HG03460 (cell line): ENCODE results near the gene RFPL3.
A peak's percentile ranks its signal among the peaks of the same experiment; 100 is the strongest.
"Not testable (repeated sequence)": the region's sequence is repeated elsewhere in the genome, so short reads cannot be mapped to it uniquely, and the experiment has no call there.

Experiments used
- ATAC-seq: cut with Tn5 transposase; IDR thresholded peaks from one replicate; pipeline ENCODE4 v1.9.1; 2021; ENCODE audit not compliant: unreplicated experiment

The RFPL3 gene

GRCh38 chr22:32352681-32353080 is 5.0 kb upstream of the RFPL3 start:
- no peak for ATAC-seq

DNA sequence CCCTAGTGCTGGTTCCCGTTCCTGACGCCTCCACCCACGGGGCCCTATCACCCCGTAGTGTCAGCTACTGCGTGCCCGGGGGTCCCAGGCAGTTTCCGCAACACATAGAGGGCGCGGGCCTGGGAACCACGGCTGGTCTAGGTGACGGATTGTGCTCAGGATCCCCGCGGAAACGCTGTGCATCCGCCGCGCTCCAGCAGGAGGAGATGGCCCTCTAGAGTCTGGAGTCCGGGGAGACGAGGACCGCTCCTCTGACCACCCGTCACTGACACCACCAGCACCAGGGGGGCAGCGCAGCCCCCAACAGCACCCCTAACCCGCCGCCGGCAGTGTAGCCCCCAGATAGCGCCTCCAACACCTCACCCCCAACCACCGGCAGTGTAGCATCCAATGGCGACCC is 4.4 kb upstream of the RFPL3 start:
- ATAC-seq = no peak

- no peak for ATAC-seq
Observed at GRCh38 chr22:32353840-32354239, 3.8 kb upstream of the RFPL3 start.

DNA sequence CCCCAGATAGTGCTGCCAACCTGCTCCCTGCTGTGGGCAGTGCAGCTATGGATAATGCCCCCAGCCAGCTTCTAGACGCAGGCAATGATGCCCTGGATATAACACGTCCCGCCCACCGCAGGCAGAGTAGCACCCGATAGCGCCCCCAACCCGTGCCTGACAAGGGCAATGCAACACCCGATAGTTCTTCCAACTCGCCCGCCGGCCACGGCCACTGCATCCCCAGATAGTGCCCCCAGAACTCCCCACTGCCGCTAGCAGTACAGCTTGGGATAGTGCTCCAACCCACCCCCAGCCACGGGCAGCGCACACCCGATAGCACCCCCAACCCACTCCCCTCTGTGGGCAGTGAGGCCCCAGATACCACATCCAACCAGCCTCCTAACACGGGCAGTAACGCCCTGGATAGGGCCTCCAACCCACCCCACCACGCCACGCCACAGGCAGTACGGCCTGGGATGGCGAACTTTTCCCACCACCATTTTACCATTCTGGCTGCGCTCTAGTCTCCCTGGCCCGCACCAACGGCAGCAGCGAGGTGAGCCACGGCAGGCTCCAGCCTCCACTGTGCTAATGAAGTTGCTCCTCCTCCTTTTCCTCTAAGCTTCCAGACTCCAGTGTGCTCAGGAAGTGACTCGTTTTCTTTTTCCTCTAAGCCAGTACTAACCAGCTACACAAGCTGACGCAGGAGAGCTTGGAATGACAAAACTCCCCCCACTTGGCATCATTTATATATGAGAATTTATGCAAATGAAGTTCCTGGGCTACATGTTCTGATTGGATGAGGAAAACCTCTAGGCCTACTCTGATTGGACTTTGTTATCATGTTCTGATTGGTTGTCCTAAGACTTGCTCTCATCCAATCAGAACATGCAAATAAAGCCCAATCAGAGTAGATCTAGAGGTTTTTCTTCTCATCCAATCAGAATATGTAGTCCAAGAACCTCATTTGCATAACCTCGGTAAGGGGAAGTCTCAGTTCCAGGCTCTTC is 3.0 kb upstream of the RFPL3 start:
- no peak for ATAC-seq

GRCh38 chr22:32355760-32356159 is 1.9 kb upstream of the RFPL3 start:
- no peak for ATAC-seq

DNA sequence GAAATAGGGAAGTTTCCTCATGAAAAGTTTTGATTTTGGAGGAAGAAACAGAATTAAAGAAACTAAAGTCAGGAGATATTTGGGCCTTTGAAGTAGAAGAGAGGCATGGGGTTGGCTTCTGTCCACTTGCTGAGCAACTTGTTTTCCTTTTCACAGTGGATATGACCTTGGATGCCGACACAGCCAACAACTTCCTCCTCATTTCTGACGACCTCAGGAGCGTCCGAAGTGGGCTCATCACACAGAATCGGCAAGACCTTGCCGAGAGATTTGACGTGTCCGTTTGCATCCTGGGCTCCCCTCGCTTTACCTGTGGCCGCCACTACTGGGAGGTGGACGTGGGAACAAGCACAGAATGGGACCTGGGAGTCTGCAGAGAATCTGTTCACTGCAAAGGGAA is 2.4 kb downstream of the RFPL3 start:
- not testable (repeated sequence) for ATAC-seq

GRCh38 chr22:32361257-32361656 is 3.6 kb downstream of the RFPL3 start:
- ATAC-seq = no peak

DNA sequence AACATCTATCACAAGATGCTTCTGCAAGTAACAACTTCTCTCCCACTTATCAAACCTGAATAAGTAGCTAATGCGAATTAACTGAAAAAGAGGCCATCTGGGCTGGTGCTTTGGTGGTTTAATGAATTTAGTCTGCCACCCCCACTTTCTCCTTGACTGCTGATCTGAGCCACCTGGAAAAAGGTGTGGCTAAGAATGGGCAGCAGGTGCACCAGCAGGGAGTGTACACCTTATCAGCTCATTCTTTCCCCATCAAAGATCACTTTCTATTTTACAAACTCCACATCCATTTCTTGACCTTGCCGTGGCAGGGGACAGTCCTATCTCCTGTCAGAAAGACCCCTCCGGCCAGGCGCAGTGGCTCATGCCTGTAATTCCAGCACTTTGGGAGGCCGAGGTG is 6.5 kb downstream of the RFPL3 start:
- ATAC-seq = no peak

- ATAC-seq = no peak
Observed at GRCh38 chr22:32375678-32376450, 18.2 kb downstream of the RFPL3 start.

- no peak for ATAC-seq
Observed at GRCh38 chr22:32376681-32377080, 19.0 kb downstream of the RFPL3 start.

DNA sequence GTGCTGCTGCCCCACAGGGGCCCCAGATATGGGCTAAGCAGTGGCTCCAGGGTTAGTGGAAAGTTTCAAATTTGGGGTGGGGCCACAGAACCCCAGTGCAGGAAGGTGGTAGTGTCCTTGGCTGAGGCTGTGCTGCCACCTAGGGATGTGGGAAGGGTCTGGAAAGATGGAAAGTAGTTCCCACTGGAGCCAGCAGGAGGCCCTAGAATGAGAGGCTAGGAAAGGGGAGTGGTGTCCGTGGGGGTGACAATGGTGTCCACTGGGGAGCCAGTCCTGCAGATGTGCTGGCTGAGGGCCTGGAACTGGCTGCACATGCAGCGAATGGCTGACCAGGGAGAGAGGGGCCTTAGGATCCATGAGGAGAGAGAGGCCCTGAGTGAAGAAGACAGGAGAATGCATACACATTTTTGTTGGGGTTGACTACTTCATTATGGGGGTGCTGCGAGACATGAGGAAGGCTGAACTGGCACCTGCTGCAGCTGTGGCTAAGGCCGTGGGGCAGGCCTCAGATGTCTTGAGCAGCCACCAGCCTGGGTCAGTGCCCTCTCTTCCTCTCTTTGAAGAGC is 21.1 kb downstream of the RFPL3 start:
- no peak for ATAC-seq

GRCh38 chr22:32380991-32381390 is 23.3 kb downstream of the RFPL3 start:
- no peak for ATAC-seq

GRCh38 chr22:32385681-32386080 is 28.0 kb downstream of the RFPL3 start:
- no peak for ATAC-seq

GRCh38 chr22:32389685-32390084 is 32.0 kb downstream of the RFPL3 start:
- ATAC-seq = no peak

GRCh38 chr22:32395107-32395506 is 37.4 kb downstream of the RFPL3 start:
- ATAC-seq = no peak

DNA sequence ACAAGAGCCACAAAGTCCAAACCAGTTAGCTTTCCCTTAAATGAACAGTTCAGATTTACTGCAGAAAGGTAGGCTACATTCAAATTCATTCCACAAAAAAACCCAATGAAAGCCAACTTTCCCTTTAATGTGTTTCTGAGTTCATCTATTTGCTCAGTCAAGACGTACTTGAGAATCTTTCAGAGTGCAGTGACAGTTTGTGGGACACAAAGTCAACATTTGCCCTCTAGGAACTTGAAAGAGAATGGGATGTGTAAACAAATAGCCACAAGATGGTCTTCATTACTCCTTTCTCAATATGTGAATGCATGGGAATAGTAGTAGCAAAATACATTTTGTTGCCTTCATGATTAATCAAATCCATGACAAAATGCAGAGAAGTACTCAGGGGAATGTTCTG is 38.6 kb downstream of the RFPL3 start:
- no peak for ATAC-seq

GRCh38 chr22:32396746-32397145 is 39.1 kb downstream of the RFPL3 start:
- ATAC-seq = no peak

GRCh38 chr22:32401486-32401885 is 43.8 kb downstream of the RFPL3 start:
- no peak for ATAC-seq

- ATAC-seq = no peak
Observed at GRCh38 chr22:32404021-32404420, 46.4 kb downstream of the RFPL3 start.

DNA sequence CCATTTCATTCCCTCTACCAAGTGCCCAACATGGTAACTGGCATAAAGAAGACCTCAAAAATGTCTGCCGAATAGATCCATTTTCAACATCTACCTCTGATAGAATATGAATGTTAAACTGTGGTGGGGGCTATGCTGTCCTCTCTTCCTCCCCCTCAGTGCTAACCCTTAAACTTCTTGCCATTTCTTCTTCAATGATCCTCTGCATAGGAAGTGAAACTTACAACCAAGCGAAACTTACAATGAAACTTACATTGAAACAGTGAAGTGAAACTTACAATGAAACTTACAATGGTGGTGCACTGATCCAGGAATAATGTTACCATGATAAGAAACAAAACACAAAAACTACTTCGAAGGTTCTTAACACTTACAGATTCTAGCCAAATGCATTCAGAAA is 49.6 kb downstream of the RFPL3 start:
- peak; percentile 45 for ATAC-seq

- no peak for ATAC-seq
Observed at GRCh38 chr22:32407936-32408335, 50.3 kb downstream of the RFPL3 start.

DNA sequence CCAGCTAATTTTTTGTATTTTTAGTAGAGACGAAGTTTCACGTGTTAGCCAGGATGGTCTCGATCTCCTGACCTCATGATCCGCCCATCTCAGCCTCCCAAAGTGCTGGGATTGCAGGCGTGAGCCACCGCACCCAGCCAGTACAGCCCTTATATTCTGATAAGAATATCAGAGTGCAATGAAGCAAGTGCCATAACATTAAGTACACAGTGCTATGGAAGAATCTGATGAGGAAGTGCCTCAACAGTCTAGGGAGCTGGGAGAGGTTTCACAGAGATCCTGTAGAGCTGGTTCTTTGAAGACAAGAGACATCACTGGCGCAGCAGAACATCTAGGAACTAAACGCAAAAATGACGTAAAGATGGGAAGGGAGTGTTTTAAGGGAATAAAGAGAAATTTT is 52.3 kb downstream of the RFPL3 start:
- no peak for ATAC-seq
